ENCODE measurements around the gene INHBB.

GRCh38 chr2:120305937-120306490, 39.9 kb upstream of the INHBB start:
- TF ChIP-seq CTCF (IDR thresholded peaks at IDR 0.05; ENCODE audit: insufficient read depth, low read length, poor library complexity, severe bottlenecking) = no peak
- TF ChIP-seq EZH2phosphoT487 (conservative IDR thresholded peaks at IDR 0.05; ENCODE audit: low read length) = no peak

All from SU-DHL-6 (cell line).